Raji (cell line): ENCODE measurements around the gene IZUMO4.

Experiments used
- POLR2A ChIP-seq: IDR thresholded peaks from 2 replicates; pipeline ENCODE4 v1.6.1; 2011; ENCODE audit warnings: low read depth, low read length, control low read depth; ENCODE audit not compliant: insufficient read depth

Gene IZUMO4

DNA sequence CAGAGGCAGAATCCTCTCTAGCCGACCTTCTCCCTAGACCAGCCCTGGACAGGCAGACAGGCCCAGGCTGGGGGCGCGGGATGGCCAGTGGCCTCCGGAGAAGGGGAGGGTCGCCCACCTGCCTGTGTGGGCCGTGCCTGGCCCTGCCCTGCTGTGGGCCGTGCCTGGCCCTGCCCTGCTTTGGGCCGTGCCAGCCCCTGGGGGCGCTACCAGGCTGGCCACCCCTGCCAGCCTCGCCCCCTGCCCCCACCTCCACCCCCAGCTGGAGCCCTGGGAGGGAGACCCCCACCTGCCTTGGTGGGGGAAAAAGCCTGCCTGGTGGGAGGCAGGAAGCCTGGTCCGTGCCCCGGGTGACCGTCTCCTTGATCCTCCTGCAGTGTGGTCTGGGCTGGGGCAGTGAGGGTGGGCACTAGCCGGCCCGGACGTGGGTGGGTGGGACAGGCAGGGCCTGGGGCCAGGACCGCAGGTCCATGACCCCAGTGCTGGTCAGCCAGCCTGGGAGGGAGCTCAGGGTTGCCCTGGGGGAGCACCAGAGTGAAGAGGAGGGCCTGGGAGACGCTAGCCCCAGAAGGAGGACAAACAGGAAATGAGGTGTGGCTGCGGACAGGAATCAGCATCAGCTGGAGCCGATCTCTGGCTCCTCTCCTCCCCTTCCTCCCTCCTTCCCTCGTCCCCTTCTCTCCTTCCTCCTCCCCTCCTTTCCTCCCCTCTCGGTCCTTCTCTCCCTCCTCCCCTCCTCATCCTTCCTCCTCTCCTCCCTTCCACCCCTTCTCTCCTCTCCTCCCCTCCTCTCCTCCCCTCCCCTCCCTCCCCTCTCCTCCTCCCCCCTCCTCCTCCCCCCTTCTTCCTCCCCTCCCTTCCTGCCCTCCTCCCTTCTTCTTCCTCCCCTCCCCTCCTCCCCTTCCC lies 40.5 kb upstream of the IZUMO4 start:
- TF ChIP-seq POLR2A: no peak; the same call in 1 of the 2 replicates

DNA sequence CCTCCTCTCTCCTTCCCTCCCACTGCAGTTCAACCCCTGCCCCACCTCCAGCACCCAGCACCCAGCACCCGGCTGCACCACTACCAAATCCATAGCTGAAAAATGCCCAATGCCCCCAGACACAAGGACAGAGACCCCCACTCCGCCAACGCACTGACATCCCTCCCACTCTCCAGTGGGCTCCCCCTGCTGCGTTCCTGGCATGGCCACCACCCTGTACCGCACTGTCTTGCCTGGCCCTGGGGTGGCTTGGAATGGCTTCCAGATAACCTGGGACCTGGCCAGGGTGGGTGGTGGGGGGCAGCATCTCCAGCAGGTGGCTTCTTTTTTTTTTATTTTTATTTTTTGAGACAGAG lies 39.9 kb upstream of the IZUMO4 start:
- no peak for TF ChIP-seq POLR2A

GRCh38 chr19:2057484-2058469 lies 38.9 kb upstream of the IZUMO4 start:
- TF ChIP-seq POLR2A: no peak

- no peak for TF ChIP-seq POLR2A
Measured at GRCh38 chr19:2058570-2059421, 37.9 kb upstream of the IZUMO4 start.

DNA sequence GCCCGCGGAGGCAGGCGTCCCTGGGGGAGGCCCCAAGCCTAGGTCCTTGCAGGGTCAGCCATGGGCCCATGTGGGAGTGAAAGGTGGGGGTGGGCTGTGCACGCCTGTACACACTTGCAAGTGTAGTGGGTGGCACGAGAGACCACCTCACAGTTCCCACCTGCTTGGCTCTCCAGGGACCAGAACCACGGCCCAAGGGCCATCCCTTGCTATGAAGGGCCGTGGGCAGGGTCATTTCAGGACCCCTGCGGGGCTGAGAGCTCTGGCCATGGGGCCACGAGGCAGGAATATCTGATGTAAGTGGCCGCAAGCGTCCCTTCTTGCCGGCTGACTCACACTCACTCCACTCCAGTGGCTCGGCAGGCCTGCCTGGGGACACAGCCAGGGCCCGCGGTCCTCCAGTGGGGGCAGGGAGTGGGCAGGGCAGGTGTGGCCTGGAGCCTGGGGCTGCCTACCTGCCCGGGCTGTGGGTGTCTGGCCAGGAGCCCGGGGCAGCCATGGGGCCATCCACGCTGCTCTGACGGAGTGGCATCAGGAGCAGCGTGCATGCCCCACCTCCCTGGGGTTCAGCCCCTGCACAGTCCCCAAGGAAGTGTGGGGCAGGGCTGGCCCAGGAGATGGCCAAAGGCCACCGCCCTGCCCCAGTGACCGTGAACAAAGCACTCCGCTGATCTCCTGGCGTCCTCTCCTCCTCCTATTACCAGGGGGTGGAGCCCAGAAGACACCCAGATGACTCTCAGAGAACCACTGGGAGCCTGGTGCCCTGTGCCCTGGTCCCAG lies 37.1 kb upstream of the IZUMO4 start:
- TF ChIP-seq POLR2A: no peak

DNA sequence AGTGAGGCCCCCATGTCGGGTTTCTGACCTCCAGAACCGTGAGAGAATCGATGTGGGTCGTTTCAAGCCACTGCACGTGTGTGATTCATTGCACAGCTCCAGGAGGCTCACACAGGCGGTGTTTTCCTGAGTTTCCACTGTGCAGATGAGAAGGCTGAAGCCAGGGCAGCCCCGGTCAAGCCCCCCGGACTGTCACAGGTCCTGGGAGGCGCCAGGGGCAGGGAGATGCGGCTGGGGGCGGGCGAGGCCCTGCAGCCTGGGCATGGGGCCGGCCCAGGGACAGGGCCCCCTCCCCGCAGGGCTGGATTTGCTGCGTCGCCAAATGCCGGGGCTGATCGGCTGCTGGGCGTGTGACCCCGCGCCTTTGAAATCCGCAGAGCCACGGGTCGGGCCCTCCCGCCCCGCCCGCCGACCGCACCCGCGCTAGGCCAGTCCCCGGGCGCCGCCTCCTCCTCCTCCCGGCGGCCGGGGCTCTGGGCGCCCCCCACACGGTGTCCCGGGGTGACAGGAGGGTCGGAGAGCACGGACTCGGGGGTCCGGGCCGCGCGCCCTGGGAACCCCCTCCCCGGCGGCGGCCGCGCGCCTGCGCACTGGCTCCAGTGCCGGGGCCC lies 35.7 kb upstream of the IZUMO4 start:
- TF ChIP-seq POLR2A: peak; percentile 8

DNA sequence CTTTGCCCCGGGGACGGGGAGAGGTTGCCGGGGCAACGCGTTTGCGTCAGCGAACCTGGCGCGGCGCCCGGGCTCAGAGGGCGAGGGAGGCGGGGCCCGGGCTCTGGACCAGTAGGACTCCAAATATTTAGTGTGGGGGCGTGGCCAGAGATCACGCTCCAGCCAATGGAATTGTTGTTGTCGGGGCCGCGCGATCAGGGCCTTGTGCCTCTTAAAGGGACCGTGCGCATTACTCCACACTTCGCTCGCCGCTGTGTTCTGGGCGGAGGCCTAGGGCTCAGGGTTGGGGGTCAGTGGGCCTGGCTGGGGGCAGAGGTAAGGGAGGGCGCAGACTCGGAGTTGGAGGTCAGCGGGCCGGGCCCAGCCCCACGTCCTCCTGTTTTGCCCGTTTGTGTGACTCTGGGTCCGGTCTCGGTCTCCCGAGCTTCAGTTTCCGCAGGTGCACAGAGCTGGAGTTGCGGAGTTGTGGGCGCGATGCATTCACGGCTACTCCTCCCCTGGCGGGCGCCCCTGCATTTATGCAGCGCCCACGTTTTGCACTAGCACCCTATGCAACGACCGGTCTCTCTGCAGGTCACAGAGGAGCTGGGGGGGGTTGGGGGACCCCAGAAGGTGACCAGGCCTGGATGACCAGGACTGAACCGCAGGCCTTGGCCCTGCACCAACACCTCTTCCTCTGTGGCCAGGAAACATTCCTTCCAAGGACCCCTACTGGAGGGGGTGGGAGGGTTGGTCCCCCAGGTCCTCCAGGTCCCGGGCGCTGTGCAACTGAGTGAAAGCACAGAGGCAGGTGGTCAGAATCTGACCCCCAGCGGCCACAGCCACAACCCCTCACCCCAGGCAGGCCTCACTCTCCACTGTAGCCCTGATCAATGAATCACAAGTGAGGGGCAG lies 35.0 kb upstream of the IZUMO4 start:
- TF ChIP-seq POLR2A: peak; percentile 67; the same call in 1 of the 2 replicates

GRCh38 chr19:2062389-2062729 lies 34.4 kb upstream of the IZUMO4 start:
- TF ChIP-seq POLR2A: no peak

GRCh38 chr19:2062770-2063169 lies 33.9 kb upstream of the IZUMO4 start:
- no peak for TF ChIP-seq POLR2A

DNA sequence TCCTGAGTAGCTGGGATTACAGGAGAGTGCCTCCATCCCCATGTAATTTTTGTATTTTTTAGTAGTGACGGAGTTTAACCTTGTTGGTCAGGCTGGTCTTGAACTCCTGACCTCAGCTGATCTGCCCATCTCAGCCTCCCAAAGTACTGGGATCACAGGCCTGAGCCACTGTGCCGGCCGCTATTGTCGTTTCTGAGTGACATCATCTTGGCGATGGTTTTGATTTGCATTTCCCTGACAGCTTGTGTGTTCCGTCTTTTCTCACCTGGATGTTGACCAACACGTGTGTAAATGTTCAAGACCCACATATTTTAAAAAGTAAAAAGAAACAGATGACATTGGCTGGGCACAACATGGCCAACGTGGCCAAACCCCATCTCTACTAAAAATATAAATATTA lies 32.9 kb upstream of the IZUMO4 start:
- no peak for TF ChIP-seq POLR2A

DNA sequence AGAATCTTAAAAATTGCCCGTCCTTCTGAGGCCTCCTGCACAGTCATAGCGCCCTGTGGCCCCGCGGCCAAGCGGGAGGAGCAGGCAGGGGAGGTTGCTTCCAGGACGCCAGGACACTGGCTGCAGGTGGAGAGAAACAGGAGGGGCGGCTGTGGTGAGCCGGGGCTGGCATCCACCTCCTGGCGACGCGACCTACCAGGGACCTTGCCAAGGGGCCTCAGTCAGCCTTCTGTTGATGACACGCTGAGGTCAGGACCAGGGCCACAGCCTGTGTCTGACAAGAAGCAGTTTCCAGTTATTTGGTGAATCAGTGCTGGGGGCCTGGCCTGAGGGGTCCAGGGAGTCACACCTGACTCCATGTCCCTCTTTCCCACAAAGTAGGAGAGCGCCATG lies 32.3 kb upstream of the IZUMO4 start:
- TF ChIP-seq POLR2A: no peak

DNA sequence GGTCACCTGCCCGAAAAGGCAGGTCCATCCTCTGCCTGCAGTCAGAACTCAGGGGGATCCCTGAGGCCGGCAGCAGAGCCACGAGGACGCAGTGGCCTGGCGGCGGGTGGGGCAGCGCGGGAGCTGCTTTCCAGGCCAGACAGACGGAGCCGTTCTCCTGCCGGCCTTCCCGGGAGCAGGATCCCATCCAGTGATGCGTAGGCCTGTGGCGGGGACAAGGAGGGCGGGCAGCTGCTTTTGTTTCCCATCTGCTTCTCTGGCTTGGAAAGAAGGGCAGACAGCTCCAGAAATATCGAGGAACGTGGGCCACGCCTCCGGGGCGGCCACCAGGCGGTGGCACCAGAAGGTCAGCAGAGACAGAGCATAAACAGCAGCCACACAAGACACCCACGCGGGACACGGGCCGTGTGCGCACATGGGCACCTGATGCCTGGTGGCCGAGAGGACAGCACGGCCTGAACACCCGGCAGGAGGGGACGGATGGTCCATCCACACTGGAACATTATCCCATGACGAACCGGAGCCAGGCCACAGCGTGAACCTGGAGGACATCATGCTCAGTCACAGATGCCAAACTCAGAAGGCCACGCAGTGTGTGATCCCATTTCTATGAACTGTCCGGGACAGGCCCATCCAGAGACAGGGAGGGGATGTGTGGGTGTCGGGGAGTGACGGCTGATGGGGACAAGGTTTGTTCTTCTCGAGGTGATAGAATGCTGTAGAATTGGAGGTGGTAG lies 31.8 kb upstream of the IZUMO4 start:
- no peak for TF ChIP-seq POLR2A
